CD4-positive, alpha-beta T cell treated with Interleukin-12 subunit alpha and Interleukin-12 subunit beta, for 1 hour (primary cell): ENCODE measurements around the gene TPRN.
"Not testable (repeated sequence)": the region's sequence is repeated elsewhere in the genome, so short reads cannot be mapped to it uniquely, and the experiment has no call there.

Experiments
- DNase-seq: peaks from one replicate; pipeline ENCODE4 v3.0.0-alpha.2; 2020

Gene TPRN, protein sequence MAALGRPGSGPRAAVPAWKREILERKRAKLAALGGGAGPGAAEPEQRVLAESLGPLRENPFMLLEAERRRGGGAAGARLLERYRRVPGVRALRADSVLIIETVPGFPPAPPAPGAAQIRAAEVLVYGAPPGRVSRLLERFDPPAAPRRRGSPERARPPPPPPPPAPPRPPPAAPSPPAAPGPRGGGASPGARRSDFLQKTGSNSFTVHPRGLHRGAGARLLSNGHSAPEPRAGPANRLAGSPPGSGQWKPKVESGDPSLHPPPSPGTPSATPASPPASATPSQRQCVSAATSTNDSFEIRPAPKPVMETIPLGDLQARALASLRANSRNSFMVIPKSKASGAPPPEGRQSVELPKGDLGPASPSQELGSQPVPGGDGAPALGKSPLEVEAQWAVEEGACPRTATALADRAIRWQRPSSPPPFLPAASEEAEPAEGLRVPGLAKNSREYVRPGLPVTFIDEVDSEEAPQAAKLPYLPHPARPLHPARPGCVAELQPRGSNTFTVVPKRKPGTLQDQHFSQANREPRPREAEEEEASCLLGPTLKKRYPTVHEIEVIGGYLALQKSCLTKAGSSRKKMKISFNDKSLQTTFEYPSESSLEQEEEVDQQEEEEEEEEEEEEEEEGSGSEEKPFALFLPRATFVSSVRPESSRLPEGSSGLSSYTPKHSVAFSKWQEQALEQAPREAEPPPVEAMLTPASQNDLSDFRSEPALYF

DNA sequence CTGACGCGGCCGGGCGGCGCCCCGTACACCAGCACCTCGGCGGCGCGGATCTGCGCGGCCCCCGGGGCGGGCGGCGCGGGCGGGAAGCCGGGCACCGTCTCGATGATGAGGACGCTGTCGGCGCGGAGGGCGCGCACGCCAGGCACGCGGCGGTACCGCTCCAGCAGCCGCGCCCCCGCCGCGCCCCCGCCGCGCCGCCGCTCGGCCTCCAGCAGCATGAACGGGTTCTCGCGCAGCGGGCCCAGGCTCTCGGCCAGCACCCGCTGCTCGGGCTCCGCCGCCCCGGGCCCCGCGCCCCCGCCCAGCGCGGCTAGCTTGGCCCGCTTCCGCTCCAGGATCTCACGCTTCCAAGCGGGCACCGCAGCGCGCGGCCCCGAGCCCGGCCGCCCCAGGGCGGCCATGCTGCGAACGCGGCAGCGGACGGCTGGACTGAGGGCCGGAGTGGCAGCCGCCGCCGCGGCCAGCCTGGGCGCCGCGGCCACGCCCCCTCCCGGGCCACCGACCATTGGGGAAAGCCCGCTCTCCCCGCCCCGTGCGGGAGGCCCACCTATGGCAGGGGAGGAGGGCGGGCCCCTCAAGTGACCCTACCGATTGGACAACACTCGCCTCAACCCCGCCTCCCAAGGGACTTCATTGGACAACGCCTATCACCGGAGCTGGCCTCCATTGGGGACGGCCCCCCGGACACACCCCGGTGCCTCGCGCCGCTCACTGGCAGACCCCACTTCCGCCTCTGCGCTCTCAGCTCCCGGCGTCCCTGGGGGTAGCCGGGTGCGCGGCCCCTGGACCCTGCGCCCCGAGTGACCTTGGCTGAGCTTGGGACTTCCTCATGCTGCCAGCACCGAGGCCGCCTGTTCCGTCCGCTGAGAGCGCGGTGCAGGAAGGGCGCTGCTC lies at the start of gene TPRN:
Gene TPRN (minus strand): TSS at position 431 of the 894 bp plus-strand sequence. CDS start 30 bp downstream, at position 401.
- DNase-seq: peak; percentile 98

- DNase-seq: no peak
Observed at GRCh38 chr9:137247916-137248175, 47.3 kb upstream of the TPRN start.

DNA sequence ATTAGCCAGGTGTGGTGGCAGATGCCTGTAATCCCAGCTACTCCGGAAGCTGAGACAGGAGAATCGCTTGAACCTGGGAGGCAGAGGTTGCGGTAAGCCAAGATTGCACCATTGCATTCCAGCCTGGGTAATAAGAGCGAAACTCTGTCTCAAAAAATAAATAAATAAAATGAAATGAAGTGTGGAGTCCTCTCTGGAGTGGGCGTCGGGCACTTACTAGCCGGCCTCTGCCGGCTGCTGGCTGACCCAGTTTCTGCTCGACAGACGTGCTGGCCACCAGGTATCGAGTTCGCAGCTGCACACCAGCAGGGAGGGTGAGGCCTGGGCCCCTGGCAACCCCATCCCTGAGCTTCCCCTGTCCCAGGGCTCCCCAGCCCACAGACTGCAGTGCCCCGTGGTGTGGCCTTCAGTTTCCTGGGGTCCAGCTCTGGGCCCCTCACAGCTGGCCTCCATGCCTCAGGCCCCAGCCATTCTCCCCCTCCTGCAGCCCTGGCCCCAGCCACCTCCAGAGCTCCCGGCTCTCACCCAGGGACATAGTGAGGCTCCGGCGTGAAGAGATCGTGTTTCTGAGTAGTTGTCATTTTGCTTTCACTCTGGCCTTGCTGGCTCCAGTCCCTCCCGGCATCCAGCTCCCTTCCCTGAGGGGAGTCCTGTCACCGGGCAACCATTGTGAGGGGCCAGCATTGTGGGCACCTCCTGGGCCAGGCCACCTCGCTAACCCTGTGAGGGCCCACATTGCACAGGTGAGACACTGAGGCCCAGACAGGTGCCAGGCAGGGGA lies 46.8 kb upstream of the TPRN start:
- DNase-seq: no peak

GRCh38 chr9:137245450-137246421 lies 45.2 kb upstream of the TPRN start:
- no peak for DNase-seq

GRCh38 chr9:137244486-137245449 lies 44.2 kb upstream of the TPRN start:
- DNase-seq: no peak

DNA sequence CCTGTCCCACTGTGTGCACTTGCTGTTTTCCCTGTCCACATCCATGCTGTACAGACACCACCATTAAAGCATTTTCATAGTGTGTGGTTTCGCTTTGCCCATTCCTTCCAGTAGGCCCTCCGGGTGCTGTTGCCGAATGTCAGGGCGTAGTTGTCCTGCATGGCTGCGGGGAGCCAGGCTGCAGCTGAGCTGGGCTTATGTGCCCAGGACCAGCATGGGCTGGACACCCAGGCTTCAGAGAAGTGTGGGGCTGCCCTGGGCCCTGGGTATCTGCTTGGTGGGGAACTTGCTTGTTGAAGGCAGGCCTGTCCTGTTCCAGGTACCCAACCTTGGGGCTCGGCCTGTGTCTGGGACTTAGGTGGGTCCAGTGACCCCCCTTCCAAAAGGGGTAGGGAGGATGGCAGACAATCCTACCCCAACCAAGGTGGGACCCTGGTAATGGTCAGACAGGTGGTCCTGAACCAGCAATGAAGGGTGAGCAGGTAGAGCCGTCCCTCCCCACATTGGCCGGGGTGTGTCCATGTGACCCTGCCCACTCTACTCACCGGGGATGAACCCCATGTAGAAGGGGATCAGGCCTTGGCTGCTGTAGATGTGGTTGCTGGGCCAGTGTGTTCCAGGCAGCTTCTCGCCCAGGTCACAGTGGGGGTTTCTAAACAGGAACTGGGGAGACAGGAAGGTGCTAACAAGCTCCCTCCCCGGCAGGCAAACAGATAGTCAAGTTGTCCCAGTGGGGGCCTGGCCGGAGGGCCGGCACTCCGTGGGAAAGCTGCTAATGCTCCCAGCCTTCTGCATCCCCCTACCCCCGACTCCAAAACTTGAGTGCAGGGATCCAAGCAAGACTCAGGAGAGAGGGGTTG lies 43.3 kb upstream of the TPRN start:
- no peak for DNase-seq

DNA sequence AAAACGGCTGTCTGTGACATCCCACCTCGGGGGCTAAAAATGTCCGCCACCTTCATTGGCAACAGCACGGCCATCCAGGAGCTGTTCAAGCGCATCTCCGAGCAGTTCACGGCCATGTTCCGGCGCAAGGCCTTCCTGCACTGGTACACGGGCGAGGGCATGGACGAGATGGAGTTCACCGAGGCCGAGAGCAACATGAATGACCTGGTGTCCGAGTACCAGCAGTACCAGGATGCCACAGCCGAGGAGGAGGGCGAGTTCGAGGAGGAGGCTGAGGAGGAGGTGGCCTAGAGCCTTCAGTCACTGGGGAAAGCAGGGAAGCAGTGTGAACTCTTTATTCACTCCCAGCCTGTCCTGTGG lies 42.7 kb upstream of the TPRN start:
- DNase-seq: not testable (repeated sequence)

GRCh38 chr9:137242269-137243203 lies 42.0 kb upstream of the TPRN start:
- no peak for DNase-seq

- DNase-seq: peak; percentile 70
Observed at GRCh38 chr9:137241490-137242268, 41.1 kb upstream of the TPRN start.

GRCh38 chr9:137240841-137241489 lies 40.4 kb upstream of the TPRN start, which contains the start of gene TUBB4B:
Gene TUBB4B (plus strand): TSS chr9:137241287. CDS start chr9:137241361, 74 bp downstream.
- DNase-seq: peak; percentile 99

DNA sequence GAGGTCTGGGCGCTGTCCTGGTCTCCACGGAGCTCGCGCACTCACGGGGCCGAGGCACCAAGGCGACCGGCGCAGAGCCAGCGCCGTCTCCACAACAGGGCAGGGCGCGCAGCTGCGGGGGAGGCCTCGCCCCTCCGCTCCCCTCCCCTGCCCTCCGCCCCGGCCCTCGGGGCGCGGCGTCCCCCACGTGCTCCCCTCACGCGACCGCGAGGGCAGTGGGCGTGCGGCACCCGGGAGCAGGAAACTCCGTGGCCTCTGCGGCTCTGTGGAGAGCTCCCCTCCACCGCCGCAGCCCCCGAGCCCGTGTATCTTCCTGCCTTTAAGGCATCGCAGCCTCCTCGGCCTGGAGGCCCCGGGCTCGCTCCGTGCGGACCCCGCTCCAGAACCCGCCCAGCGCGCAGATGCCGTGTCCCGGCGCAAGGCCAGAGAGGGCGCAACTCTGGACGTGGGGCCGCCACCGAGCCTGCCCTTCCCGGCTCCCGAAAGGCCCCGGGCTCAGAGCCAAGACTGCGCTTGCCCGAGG lies 39.8 kb upstream of the TPRN start:
- DNase-seq: peak; percentile 78

DNA sequence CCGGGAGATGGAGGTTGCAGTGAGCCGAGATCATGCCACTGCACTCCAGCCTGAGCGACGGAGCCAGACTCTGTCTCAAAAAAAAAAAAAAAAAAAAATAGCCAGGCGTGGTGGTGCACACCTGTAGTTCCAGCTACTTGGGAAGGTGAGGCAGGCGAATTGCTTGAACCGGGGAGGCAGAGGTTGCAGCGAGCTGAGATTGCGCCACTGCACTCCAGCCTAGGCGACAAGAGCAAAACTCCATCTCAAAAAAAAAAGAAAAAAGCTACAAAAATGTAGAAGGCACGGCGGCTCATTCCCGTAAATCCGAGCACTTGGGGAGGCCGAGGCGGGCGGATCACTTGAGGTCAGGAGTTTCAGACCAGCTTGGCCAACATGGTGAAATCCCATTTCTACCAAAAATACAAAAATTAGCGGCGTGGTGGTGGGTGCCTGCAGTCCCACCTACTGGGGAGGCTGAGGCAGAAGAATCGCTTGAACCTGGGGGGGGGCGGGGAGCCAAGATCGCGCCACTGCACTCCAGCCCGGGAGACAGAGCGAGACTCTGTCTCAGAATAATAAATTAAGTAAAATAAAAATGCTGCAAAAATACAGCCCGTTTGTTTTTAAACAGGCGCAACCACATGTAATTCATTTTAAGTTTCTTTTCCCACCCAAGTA lies 39.1 kb upstream of the TPRN start:
- DNase-seq: not testable (repeated sequence)

DNA sequence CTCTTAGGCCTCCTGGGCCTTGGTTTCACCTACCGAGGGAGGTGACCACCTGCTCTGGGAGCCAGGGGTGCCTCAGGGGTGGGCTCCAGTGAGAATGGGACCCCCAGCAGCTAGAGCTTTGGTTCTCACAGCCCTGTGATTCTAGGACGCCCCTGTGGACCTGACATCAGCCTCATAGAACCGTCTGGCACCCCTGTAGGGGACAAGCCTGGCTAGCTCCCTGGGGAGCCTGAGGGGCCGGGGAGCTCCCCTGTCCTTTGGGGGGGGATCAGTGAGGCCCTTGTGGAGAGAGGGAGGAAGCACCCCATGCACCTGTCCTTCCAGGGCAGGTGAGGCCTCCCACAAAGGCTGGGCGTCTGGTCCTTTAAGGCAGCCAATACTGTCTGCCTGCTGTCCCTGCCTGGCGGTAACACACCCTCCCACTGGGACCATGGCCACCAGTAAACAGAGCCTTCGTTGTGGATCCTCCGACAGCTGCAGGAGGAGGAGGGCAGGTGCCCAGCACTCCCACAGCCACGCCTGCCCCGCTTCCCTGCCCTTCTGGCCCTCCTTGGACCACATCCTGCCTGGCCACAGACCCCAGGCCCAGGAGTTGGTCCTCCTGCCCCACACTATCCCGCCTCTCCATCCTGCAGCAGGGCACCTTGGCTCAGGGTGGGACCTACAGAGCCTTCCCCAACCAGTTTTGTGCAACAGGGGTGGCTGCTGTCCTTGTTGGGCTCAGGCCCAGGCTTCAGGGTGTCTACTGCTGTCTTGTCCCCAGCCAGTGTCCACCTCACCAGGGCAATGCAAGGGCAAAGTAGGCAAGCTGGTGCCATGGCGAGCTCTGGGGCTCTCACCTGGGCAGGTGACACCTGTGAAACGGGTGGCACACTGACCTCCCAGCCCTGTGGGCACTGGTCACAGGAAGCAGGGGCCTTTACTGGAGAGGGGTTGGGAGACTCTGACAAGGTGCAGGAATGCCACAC lies 37.5 kb upstream of the TPRN start:
- DNase-seq: no peak

DNA sequence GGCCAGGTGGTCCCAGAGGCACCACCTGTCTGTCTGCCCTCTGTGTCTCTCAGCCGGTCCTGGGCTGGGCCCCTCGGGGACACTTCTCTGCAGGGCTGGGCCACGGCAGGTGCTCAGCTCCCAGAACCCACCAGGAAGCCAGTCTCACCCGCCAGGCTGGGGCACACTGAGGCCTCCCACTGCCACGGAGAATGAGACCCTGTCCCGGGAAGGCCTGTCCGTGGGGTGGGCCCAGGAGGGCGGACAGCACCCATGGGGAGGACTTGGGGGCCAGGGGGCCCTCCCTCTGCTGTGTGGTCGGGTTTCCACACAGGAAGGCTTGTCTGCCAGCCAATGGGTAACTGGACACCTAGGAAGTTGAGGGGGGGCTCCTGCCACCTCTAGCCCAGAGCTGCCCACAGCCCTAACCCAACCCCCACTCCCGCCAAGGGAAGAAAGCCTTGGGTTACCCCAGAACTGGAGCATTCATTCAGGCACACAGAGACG lies 36.4 kb upstream of the TPRN start:
- DNase-seq: no peak
